K562 (cell line): ENCODE results near the gene THOC1. TPM values are rescaled to one million over a fixed set of nuclear protein-coding genes. Genes with fewer than 3 reads are reported as not detected.
A peak's percentile ranks its signal among the peaks of the same experiment; 100 is the strongest.

ENCODE experiments used
- MCM7 ChIP-seq, 2 experiments: fragments of 450-650 bp; IDR thresholded peaks; 2 replicates each; pipeline ENCODE4 v1.6.1; 2016 to 2018
- PHB2 ChIP-seq: fragments of 450-650 bp; IDR thresholded peaks from 2 replicates; pipeline ENCODE4 v1.6.1; 2017; ENCODE audit warnings: low read depth
- PRMT5 ChIP-seq: sonication (generic); formaldehyde crosslinking; IDR thresholded peaks from 2 replicates; pipeline ENCODE4 v1.5.0; 2020; ENCODE audit warnings: missing genetic modification reagents
- PTBP1 ChIP-seq: fragments of 200-400 bp; formaldehyde crosslinking; IDR thresholded peaks from 2 replicates; pipeline ENCODE4 v1.6.1; 2017; ENCODE audit warnings: low read depth, low read length
- SMARCE1 ChIP-seq: fragments of 450-650 bp; IDR thresholded peaks from 2 replicates; pipeline ENCODE4 v1.7.1; 2016; ENCODE audit warnings: mild to moderate bottlenecking
- SP1 ChIP-seq: sonication (generic); formaldehyde crosslinking; IDR thresholded peaks from 2 replicates; pipeline ENCODE4 v1.8.1; 2022; ENCODE audit warnings: mild to moderate bottlenecking, missing genetic modification reagents
- TEAD4 ChIP-seq, 2 experiments: sonication (generic) in 1 of 2; formaldehyde crosslinking in 1 of 2; IDR thresholded peaks; 2 replicates each; pipeline versions ENCODE4 v1.6.1 to v1.8.0; 2012 to 2022; ENCODE audit warnings: borderline replicate concordance in 1 of 2, inconsistent platforms in 1 of 2, low read length in 1 of 2, mild to moderate bottlenecking in 1 of 2, missing genetic modification reagents in 1 of 2
- ZC3H11A ChIP-seq: IDR thresholded peaks from 2 replicates; pipeline ENCODE4 v1.6.1; 2012; ENCODE audit warnings: low read depth, low read length, improper control_type of control experiment
- ZNF778 ChIP-seq: fragments of 450-650 bp; formaldehyde crosslinking; IDR thresholded peaks from 2 replicates; pipeline ENCODE4 v1.4.0; 2020; ENCODE audit warnings: mild to moderate bottlenecking, moderate library complexity
- polyA plus RNA-seq, 8 experiments: library from polyadenylated mRNA; depleted of rRNA in 4 of 8; stranded (reverse) in 5 of 8; unstranded in 3 of 8; fragments of >200 nt; fragmentation: Nextera tagmentation in 2 of 8; fragmentation: Illumina TruSeq in 1 of 8; extraction: Ambion mirVana in 2 of 8; extraction: Trizol in 1 of 8; gene quantifications; 2 replicates each; pipeline versions ENCODE4 v1.2.1 to v1.2.3, GENCODE V29; 2011 to 2014; ENCODE audit warnings: inconsistent platforms in 1 of 8, missing spikeins in 1 of 8
- total RNA-seq, 7 experiments: library from RNA; depleted of rRNA in 6 of 7; stranded (reverse); fragments of >200 nt in 6 of 7; fragmentation: Illumina TruSeq in 2 of 7; extraction: Trizol in 2 of 7; gene quantifications; 2 replicates each; pipeline versions ENCODE4 v1.2.1 to v1.2.3, GENCODE V29; 2011 to 2021; ENCODE audit warnings: low replicate concordance in 1 of 7
- TF ChIP-seq, protein P1 (sequence below), 2 experiments: fragments of 450-650 bp in 1 of 2; sonication (generic) in 1 of 2; formaldehyde crosslinking in 1 of 2; IDR thresholded peaks; 2 replicates each; pipeline versions ENCODE4 v1.7.1 to v1.9.0; 2016 to 2022; ENCODE audit warnings: inconsistent platforms in 1 of 2, mild to moderate bottlenecking in 1 of 2, missing genetic modification reagents in 1 of 2
- TF ChIP-seq, protein P2 (sequence below): fragments of 250-450 bp; sonication (Bioruptor Pico); IDR thresholded peaks from 2 replicates; pipeline ENCODE4 v1.8.0; 2021; ENCODE audit warnings: borderline replicate concordance, mild to moderate bottlenecking, moderate library complexity; ENCODE audit not compliant: poor library complexity, severe bottlenecking
- TF ChIP-seq, protein P3 (sequence below), 2 experiments: fragments of 450-650 bp; IDR thresholded peaks; 2 replicates each; pipeline ENCODE4 v1.6.1; 2018; ENCODE audit warnings: mild to moderate bottlenecking in 2 of 2, low read depth in 1 of 2; ENCODE audit not compliant: partially characterized antibody in 2 of 2

THOC1 gene
- total and polyA plus RNA-seq, 9 of the 15 experiments (the other 6 are each of a cell fraction or from before 2014, with no cell fraction given): 71.1 to 143 (median 107) TPM

DNA sequence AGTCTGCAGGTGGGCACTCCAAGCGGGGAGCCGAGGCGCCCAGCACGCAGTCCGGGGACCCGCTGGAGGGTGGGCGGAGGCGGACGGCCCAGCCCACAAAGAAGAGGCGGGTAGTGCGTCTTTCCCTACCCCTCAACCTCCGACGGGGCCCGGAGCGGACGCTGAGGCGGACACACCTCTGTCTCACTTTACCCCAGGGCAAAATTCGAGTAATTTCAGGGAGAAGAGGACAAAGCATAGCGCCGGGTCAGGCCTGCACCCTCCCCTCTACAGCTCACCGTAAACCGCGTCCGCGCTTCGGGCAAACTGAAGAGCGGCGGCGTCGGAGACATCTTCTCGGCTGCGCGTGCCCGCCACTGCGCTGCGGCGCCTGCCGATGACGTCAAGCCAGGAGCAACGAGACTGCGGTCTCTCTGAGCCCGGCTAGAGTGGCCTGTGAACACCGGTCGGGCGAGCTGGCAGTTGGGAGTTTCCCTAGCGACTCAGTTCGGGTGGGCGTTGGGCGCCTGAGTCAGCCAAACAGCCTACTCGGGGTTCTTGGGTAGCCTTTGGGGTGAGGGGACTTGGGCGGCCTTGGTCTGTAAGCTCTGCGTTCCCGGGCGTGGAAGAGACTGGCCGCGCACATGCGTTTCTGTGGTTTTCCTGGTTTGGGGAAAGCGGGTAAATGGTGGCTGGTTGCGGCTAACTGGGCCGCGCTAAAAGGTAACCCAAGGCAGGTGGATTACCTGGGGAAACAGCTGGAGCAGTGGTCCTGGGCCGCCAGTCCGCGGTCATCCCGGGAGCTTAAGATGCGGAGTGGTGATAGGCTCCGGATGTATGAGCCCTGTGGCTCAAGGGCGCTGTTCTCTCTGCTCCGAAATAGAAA, at the start of gene THOC1 (continued):
- TF ChIP-seq, protein P1, sequence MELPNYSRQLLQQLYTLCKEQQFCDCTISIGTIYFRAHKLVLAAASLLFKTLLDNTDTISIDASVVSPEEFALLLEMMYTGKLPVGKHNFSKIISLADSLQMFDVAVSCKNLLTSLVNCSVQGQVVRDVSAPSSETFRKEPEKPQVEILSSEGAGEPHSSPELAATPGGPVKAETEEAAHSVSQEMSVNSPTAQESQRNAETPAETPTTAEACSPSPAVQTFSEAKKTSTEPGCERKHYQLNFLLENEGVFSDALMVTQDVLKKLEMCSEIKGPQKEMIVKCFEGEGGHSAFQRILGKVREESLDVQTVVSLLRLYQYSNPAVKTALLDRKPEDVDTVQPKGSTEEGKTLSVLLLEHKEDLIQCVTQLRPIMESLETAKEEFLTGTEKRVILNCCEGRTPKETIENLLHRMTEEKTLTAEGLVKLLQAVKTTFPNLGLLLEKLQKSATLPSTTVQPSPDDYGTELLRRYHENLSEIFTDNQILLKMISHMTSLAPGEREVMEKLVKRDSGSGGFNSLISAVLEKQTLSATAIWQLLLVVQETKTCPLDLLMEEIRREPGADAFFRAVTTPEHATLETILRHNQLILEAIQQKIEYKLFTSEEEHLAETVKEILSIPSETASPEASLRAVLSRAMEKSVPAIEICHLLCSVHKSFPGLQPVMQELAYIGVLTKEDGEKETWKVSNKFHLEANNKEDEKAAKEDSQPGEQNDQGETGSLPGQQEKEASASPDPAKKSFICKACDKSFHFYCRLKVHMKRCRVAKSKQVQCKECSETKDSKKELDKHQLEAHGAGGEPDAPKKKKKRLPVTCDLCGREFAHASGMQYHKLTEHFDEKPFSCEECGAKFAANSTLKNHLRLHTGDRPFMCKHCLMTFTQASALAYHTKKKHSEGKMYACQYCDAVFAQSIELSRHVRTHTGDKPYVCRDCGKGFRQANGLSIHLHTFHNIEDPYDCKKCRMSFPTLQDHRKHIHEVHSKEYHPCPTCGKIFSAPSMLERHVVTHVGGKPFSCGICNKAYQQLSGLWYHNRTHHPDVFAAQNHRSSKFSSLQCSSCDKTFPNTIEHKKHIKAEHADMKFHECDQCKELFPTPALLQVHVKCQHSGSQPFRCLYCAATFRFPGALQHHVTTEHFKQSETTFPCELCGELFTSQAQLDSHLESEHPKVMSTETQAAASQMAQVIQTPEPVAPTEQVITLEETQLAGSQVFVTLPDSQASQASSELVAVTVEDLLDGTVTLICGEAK (IDR thresholded peaks at IDR 0.05): no peak
- TF ChIP-seq, protein P1 (CRISPR knock-in tag; IDR thresholded peaks at IDR 0.05): no peak; the same call in 1 of the 2 replicates
- TF ChIP-seq SP1 (CRISPR knock-in tag): peak; percentile 94
- no peak; the same call in none of the 2 replicates for TF ChIP-seq TEAD4 (IDR thresholded peaks at IDR 0.05; ENCODE audit: low read length)
- TF ChIP-seq TEAD4 (CRISPR knock-in tag; IDR thresholded peaks at IDR 0.05; ENCODE audit: borderline replicate concordance): 0 out of 2 replicates have a peak, but pooled peaks have one; percentile 18
- TF ChIP-seq PHB2: no peak
- TF ChIP-seq ZC3H11A: peak; percentile 57; the same call in 1 of the 2 replicates
- TF ChIP-seq PRMT5 (CRISPR knock-in tag): no peak
- TF ChIP-seq SMARCE1: peak; percentile 89
- no peak for TF ChIP-seq MCM7 (IDR thresholded peaks at IDR 0.05)
- no peak for TF ChIP-seq ZNF778 (CRISPR knock-in tag)
- TF ChIP-seq, protein P2, sequence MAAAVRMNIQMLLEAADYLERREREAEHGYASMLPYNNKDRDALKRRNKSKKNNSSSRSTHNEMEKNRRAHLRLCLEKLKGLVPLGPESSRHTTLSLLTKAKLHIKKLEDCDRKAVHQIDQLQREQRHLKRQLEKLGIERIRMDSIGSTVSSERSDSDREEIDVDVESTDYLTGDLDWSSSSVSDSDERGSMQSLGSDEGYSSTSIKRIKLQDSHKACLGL (CRISPR knock-in tag): peak; percentile 77
- TF ChIP-seq, protein P3, sequence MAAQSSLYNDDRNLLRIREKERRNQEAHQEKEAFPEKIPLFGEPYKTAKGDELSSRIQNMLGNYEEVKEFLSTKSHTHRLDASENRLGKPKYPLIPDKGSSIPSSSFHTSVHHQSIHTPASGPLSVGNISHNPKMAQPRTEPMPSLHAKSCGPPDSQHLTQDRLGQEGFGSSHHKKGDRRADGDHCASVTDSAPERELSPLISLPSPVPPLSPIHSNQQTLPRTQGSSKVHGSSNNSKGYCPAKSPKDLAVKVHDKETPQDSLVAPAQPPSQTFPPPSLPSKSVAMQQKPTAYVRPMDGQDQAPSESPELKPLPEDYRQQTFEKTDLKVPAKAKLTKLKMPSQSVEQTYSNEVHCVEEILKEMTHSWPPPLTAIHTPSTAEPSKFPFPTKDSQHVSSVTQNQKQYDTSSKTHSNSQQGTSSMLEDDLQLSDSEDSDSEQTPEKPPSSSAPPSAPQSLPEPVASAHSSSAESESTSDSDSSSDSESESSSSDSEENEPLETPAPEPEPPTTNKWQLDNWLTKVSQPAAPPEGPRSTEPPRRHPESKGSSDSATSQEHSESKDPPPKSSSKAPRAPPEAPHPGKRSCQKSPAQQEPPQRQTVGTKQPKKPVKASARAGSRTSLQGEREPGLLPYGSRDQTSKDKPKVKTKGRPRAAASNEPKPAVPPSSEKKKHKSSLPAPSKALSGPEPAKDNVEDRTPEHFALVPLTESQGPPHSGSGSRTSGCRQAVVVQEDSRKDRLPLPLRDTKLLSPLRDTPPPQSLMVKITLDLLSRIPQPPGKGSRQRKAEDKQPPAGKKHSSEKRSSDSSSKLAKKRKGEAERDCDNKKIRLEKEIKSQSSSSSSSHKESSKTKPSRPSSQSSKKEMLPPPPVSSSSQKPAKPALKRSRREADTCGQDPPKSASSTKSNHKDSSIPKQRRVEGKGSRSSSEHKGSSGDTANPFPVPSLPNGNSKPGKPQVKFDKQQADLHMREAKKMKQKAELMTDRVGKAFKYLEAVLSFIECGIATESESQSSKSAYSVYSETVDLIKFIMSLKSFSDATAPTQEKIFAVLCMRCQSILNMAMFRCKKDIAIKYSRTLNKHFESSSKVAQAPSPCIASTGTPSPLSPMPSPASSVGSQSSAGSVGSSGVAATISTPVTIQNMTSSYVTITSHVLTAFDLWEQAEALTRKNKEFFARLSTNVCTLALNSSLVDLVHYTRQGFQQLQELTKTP (IDR thresholded peaks at IDR 0.05; ENCODE audit: low read depth in 1 of 2, partially characterized antibody in 2 of 2): no peak
- TF ChIP-seq PTBP1: no peak
